Keratinocyte (primary cell): ENCODE results near the gene LIME1. TPM values are rescaled to one million over a fixed set of nuclear protein-coding genes. Genes with fewer than 3 reads are reported as not detected.

Experiments used
- DNase-seq: peaks from one replicate; pipeline ENCODE4 v3.0.0-alpha.2; 2011; ENCODE audit warnings: low read depth, missing footprints, low spot score
- FAIRE-seq: peaks from 2 replicates; lab custom pipeline; 2011; peaks lifted over from hg19 to GRCh38; lab: Jason Lieb, UNC
- H2AFZ ChIP-seq: 2 replicates; pipeline ENCODE4 v1.6.0; 2012; ENCODE audit warnings: low read length, control low read depth, inconsistent platforms; ENCODE audit not compliant: control insufficient read depth
- H3K27ac ChIP-seq: 2 replicates; pipeline ENCODE4 v1.5.1; 2011; ENCODE audit warnings: low read length; ENCODE audit not compliant: control insufficient read depth, insufficient read depth
- H3K27me3 ChIP-seq: 3 replicates; pipeline ENCODE4 v1.6.0; 2011; ENCODE audit warnings: low read length; ENCODE audit not compliant: control insufficient read depth, insufficient read depth; ENCODE audit errors: extremely low read depth
- H3K36me3 ChIP-seq, 2 experiments: 2 replicates in 1 of 2; 3 replicates in 1 of 2; pipeline ENCODE4 v1.5.1; 2011; ENCODE audit warnings: low read length in 2 of 2, mild to moderate bottlenecking in 1 of 2; ENCODE audit not compliant: control insufficient read depth in 2 of 2, insufficient read depth in 2 of 2; ENCODE audit errors: extremely low read depth in 1 of 2
- H3K4me1 ChIP-seq: 3 replicates; pipeline ENCODE4 v1.5.1; 2011; ENCODE audit warnings: low read length; ENCODE audit not compliant: control insufficient read depth, insufficient read depth; ENCODE audit errors: extremely low read depth
- H3K4me2 ChIP-seq: 3 replicates; pipeline ENCODE4 v1.6.0; 2011; ENCODE audit warnings: low read depth, low read length; ENCODE audit not compliant: control insufficient read depth, insufficient read depth; ENCODE audit errors: extremely low read depth
- H3K4me3 ChIP-seq, 3 experiments: fragments of 200-600 bp in 1 of 3; sonication (generic) in 1 of 3; 2 replicates in 2 of 3; 3 replicates in 1 of 3; pipeline ENCODE4 v1.5.1; 2011 to 2016; ENCODE audit warnings: low read length in 3 of 3, mild to moderate bottlenecking in 3 of 3, control low read depth in 2 of 3, inconsistent platforms in 1 of 3, low read depth in 1 of 3, mixed read lengths in 1 of 3, mixed run types in 1 of 3, moderate library complexity in 1 of 3; ENCODE audit not compliant: control insufficient read depth in 2 of 3, insufficient read depth in 2 of 3; ENCODE audit errors: extremely low read depth in 1 of 3
- H3K79me2 ChIP-seq: 2 replicates; pipeline ENCODE4 v1.6.0; 2012; ENCODE audit warnings: low read length; ENCODE audit not compliant: control insufficient read depth, insufficient read depth
- H3K9ac ChIP-seq: 3 replicates; pipeline ENCODE4 v1.6.0; 2011; ENCODE audit warnings: low read length; ENCODE audit not compliant: control insufficient read depth, insufficient read depth; ENCODE audit errors: extremely low read depth
- H3K9me1 ChIP-seq: 3 replicates; pipeline ENCODE4 v1.6.0; 2011; ENCODE audit warnings: low read length; ENCODE audit not compliant: control insufficient read depth, insufficient read depth; ENCODE audit errors: extremely low read depth
- H3K9me3 ChIP-seq: 2 replicates; pipeline ENCODE4 v1.5.1; 2012; ENCODE audit warnings: low read depth, low read length; ENCODE audit not compliant: control insufficient read depth
- H4K20me1 ChIP-seq: 3 replicates; pipeline ENCODE4 v1.6.0; 2011; ENCODE audit warnings: low read length; ENCODE audit not compliant: control insufficient read depth, insufficient read depth; ENCODE audit errors: extremely low read depth
- CTCF ChIP-seq, 3 experiments: IDR thresholded peaks in 1 of 3; conservative IDR thresholded peaks in 1 of 3; optimal IDR thresholded peaks in 1 of 3; 2 replicates in 2 of 3; 3 replicates in 1 of 3; pipeline versions ENCODE3 to v1.5.1; 2011; ENCODE audit warnings: low read length in 3 of 3, mild to moderate bottlenecking in 3 of 3, moderate library complexity in 2 of 3, control low read depth in 1 of 3, inconsistent platforms in 1 of 3; ENCODE audit not compliant: insufficient read depth in 2 of 3; ENCODE audit errors: extremely low read depth in 1 of 3
- EZH2 ChIP-seq: IDR thresholded peaks from one replicate; pipeline ENCODE4 v1.6.1; 2012; ENCODE audit warnings: inconsistent platforms, mild to moderate bottlenecking, low read length, moderate library complexity
- dilution Hi-C: fragments of 300-500 bp; cut with MboI; formaldehyde crosslinking; loops from one replicate; pipeline ENCODE4 v1.7.0; 2020; ENCODE audit warnings: low sequenced_read_pairs; ENCODE audit not compliant: extremely low pct_ligation_motif_present
- polyA plus RNA-seq, 5 experiments: library from polyadenylated mRNA; depleted of rRNA in 3 of 5; stranded (reverse) in 3 of 5; stranded (forward) in 1 of 5; unstranded in 1 of 5; fragments of >200 nt; gene quantifications; 1 replicate in 1 of 5; 2 replicates in 3 of 5; 3 replicates in 1 of 5; pipeline versions ENCODE4 v1.2.1 to v1.2.3, GENCODE V29; 2011 to 2012; ENCODE audit warnings: missing spikeins in 2 of 5, low read depth in 1 of 5, low replicate concordance in 1 of 5

LIME1 gene
- polyA plus RNA-seq, 1 donor (not counting 4 experiments of a cell fraction or from before 2014, with no cell fraction given), result 0.75 TPM

- Histone ChIP-seq H4K20me1 (peaks cover 4% of the 10 kb centered on the region), H3K9me1 (no peaks in the 10 kb centered on the region), H3K4me2 (peak overlapping the region; percentile 80), H3K27me3 (no peaks in the 10 kb centered on the region), H2AFZ (no peak overlapping the region), H3K79me2 (peaks cover 77% of the 10 kb centered on the region), H3K4me3 (peak overlapping the region; percentile 77 to 81 (median 79)), H3K36me3 (peaks cover 23 to 31% of the 10 kb centered on the region in 2 experiments), H3K9ac (peak overlapping the region; percentile 85), H3K27ac (no peak overlapping the region), H3K4me1 (peaks cover 21% of the 10 kb centered on the region), H3K9me3 (no peaks in the 10 kb centered on the region)
- dilution Hi-C loops, result no loop called here
- FAIRE-seq (no peak), DNase-seq (no peak)
- no peak for TF ChIP-seq EZH2
- TF ChIP-seq CTCF (optimal IDR thresholded peaks at IDR 0.05 in 1 of 3, IDR thresholded peaks at IDR 0.05 in 1 of 3, conservative IDR thresholded peaks at IDR 0.05 in 1 of 3; ENCODE audit: extremely low read depth in 1 of 3, insufficient read depth in 2 of 3, low read length in 3 of 3), result no peak
These were observed 27.9 kb upstream of the LIME1 start for GRCh38 chr20:63708301-63709148.

- H3K9me3 ChIP-seq, result no peaks in the 10 kb centered on the region
- peak overlapping the region; percentile 80 for H3K4me2 ChIP-seq
- H3K27me3 ChIP-seq, result no peaks in the 10 kb centered on the region
- no peak overlapping the region for H3K27ac ChIP-seq
- H3K4me3 ChIP-seq, result peak overlapping the region; percentile 77 to 81 (median 79)
- H3K79me2 ChIP-seq, result peaks cover 82% of the 10 kb centered on the region
- H3K36me3 ChIP-seq, result peaks cover 21 to 29% of the 10 kb centered on the region in 2 experiments
- peaks cover 4% of the 10 kb centered on the region for H4K20me1 ChIP-seq
- H3K9me1 ChIP-seq, result no peaks in the 10 kb centered on the region
- no peak overlapping the region for H2AFZ ChIP-seq
- no peak for FAIRE-seq
- dilution Hi-C loops, result no loop called here
- no peak overlapping the region for H3K9ac ChIP-seq
- no peak for DNase-seq
- TF ChIP-seq CTCF (optimal IDR thresholded peaks at IDR 0.05 in 1 of 3, IDR thresholded peaks at IDR 0.05 in 1 of 3, conservative IDR thresholded peaks at IDR 0.05 in 1 of 3; ENCODE audit: extremely low read depth in 1 of 3, insufficient read depth in 2 of 3, low read length in 3 of 3), result no peak
- no peak for TF ChIP-seq EZH2
- peaks cover 21% of the 10 kb centered on the region for H3K4me1 ChIP-seq
These were observed 27.3 kb upstream of the LIME1 start for GRCh38 chr20:63709149-63709527.
